GM12891 (cell line): ENCODE results near the gene GDNF.

ENCODE experiments used
- POLR2A ChIP-seq: IDR thresholded peaks from 2 replicates; pipeline ENCODE4 v1.6.1; 2011; ENCODE audit warnings: low read depth, low read length, control low read depth
- TAF1 ChIP-seq: IDR thresholded peaks from 2 replicates; pipeline ENCODE4 v1.6.1; 2011; ENCODE audit warnings: low read depth, low read length, control low read depth

DNA sequence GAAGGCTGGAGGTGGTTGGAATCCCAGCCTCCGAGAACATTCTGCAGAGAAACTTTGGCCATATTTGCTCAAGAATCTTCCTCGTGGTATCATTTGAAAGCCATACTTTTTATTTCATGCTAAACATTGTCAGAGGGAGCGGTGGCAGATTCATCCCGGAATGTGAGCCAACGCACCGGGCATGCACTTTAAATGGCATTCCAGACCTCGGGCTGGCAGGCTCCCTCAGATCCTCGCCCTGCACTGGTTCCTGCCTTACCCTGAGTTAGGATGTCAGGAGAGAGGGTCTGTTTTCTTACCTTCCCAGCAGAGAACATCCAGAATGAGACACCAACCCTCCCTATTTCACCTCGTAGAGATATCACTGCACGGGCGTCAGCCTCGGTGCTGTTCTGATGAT is 33.8 kb downstream of the GDNF start:
- TF ChIP-seq POLR2A, result no peak
- TF ChIP-seq TAF1, result no peak
